CD1c-positive myeloid dendritic cell (primary cell): ENCODE results near the gene CRABP2.

ENCODE experiments used
- DNase-seq: peaks from one replicate; pipeline ENCODE4 v3.0.0-alpha.2; 2016; ENCODE audit errors: extremely low spot score

CRABP2 gene

DNA sequence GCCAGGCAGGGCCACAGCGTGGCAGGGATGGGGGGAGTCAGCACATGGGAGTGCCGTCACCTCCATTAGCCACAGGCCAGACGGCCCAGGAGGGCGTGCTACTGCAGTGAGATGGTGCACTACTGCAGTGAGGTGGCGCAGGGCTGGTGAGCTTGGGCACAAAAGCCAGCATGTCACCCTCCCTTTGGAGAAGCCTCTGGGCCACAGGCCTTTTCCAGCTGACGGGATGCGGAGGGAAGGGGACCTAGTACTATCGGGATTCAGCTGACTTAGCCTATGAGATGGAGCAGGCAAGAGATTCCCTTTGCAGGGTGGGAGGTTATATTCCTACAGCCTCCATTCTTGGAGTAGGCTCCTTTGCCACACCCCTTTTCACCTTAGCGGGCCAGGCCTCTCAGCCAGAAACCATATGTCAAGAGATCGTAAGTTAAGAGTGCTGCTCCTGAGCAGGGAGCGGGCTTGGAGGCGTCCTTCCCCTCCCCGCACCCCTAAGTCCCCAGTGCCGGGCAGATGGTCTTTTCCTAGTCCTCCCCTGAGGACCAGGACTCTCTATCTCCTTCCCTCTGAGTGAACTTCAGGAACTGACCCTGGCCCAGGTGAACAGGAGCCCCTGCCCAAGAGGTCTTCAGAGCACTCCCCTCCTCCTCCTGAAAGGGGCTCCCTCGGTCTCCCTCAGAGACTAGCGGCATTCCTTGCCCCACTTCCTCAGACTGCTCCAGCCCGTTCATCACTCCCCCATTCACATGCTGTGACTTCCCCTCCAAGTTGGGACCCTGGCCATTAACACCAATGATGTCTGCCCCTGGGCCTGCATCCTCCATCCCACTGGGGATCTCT is 36.4 kb downstream of the CRABP2 start:
- no peak for DNase-seq

DNA sequence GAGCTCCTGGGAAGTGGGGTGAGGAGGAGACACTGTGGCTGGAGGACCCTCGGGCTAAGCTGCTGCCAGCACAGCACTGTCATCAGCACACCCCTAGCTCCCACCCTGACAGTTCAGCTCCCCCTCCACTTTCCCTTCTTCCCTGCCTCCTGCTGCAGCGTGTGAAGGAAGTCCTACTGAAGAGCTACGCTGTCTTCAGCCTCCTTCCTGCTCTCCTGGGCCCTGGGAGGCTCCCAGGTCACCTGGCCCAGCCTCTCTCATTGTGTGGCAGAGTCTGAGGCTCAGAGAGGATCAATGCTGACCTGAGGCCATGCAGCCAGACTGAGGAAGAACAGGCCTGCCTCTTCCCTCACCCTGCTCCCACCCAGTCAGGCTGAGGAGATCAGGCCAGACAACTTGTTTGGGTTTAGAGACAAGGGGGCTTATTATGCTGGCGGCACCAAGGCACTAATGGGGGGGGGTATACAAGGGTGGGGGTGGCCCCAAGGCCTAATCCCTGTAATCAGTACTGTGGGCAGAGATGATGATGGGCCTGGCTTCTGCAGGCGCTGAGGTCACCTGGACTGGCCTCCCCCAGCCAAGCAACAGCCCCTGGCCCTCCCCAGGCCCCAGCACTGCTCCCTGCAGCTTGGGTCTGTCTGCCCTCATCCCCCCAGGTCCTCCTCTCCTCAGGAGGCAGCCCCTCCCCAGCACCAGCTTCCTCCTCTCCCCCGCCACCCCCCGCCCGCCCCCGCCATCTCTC is 37.2 kb downstream of the CRABP2 start:
- no peak for DNase-seq

DNA sequence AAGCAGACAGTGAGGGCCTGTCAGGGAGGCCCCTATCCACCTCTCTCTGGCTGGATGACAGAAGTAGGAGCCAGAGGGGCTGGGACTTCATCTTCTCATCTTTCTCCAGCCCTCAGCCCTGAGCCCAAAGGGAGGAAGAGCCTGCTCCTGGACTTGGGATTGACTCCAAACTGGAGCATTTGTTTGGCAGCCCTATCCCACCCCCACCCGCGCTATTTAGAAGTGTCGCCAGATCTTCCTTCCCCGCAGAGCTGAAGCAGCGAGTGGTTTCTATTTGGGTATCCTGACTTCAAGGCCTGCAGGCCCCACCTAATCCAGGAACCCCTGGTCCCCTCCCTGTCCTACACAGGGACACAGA is 37.8 kb downstream of the CRABP2 start:
- DNase-seq: no peak

DNA sequence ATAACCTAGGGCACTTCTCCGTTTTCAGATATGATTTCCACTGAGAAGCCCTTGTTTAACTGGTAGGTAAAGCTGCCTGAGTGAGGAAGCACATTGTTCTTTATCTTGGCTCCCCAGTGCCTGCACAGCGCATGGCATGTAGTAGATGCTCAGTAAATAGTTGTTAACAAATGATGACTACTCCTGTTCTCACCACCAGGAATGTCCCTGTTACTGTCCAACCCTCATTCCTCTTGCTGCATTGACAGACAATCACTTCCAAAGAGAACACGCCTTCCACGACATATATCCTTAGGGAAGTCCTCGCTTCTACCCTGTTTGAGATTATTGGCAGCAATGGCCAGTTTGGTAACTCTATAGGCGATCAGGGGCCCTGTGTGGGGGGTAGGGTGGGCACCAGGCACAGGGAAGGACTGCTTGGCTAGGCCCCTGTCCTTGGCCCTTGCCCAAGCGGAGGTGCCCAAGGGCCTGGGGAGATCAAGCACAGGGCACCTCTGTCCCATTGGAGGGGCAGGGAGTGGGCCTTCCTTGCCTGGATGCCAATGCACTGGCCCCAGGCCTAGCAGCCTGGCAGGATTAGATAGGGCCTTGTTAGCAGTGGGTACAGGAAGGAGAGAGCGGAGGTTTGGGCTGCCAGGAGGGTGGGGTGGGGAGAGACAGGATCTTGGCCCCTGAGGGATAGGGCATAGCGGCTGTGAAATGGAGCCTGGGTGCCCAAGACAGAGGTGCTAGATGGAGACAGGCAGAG is 38.3 kb downstream of the CRABP2 start:
- no peak for DNase-seq

DNA sequence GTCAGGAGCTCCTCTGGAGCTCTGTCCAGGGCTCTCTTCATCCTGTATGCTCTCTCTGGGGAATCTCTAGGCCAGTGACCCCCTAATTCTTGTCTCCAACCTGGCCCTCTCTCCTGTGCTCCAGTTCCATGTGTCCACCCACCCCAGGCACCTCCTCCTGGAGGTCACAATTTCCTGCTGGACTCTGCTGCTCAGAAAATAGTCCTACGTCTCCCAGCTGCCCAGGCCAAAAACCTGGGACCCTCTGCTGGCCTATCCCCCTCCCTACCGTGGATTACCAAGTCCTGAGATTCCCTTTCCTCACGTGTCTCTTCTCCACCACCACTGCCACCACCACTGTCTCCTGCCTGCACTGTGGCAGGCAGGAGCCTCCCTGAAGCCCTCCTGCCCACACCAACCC is 39.8 kb downstream of the CRABP2 start:
- DNase-seq: no peak

DNA sequence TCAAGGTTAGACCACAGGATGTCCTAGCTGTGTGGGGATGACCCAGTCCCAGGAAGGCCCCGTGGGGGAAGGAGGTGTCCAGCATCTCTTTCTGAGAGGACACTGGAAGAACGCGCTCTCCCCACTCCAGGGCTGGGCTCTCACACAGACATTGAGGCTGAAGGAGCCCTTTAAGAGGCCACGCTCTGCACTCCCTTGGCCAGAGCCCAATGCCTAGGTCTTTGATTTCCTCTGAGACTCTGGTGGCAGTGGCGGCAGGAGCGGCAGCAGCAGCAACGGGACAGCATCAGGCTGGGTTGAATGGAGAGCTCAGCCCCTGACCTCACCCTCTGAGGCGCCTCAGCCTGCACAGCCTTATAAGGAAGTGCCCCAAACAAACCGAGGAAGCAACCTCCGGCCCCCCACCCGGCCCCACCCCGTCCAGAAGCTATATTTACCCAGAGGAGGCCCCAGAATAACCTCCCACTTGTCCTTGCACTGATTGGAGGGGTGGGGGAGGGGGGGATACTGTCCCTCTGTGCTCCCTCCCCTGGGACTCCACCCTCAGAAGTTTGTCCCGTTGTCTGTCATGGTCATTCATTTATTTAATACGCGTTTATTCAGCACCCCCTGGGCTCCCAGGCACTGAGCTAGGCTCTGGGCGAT is 40.5 kb downstream of the CRABP2 start:
- peak; percentile 54 for DNase-seq

DNA sequence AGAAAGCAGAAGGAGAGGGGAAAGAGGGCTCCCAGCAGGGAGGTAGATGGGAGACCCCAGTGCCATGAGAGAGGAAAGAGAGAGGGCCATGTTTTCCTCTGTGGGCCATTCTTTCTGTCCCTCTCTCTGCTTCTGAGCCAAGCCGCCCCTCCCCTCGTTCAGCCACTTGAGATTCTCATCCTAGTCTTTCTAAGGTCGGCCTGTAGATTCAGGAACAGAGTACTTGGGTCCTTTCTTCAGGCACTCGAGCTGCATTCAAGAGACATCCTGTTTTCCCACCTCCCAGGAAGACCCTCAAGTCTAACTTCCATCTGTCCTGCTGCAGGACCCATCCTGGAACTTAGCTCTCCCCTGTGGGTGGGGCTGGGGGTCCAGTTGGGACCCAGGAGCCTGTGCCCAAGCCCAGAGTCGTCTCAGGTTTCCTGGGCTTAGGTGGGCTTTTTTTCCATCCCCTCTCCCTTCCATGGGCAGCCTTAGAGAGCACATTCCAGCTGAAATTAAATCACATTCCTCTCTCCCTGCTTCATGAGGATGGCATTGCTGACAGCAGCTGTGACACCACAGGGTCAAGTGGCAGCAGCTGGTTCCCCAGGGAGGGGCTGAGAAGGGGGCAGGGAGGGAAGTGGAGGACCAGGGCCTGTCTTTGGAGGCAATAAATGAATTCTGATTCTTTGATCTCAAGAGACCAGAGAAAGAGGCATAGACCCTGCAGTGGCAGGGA is 41.2 kb downstream of the CRABP2 start:
- DNase-seq: no peak

DNA sequence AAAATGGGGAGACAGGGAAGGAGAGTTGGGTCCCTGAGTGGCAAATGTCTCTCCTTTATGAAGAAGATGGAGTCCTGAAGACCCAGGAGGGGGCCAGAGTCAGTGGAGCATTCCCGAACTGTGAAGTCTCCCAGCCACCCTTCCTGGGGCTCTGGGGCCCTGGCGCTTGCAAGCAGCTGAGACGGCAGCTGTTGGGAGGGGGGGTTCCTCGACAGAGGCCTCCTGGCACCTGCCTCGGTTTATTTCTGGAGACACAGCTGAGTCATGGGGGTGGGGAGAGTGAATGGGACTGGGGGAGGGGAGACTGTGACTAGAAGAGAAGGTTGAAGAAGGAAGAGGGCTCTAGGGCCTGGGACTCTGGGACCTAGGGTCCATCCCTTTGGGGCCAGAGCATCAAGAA is 42.2 kb downstream of the CRABP2 start:
- DNase-seq: no peak

DNA sequence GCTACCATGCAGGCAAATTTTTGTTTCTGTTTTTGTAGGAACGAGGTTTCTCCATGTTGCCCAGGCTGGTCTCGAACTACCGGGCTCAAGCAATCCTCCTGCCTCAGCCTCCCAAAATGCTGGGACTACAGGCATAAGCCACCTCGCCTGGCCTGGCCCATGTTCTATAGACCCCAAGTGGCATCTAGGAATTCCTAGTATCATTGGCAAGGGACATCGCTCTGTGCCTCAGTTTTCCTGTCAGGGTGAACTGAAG is 42.7 kb downstream of the CRABP2 start:
- no peak for DNase-seq

DNA sequence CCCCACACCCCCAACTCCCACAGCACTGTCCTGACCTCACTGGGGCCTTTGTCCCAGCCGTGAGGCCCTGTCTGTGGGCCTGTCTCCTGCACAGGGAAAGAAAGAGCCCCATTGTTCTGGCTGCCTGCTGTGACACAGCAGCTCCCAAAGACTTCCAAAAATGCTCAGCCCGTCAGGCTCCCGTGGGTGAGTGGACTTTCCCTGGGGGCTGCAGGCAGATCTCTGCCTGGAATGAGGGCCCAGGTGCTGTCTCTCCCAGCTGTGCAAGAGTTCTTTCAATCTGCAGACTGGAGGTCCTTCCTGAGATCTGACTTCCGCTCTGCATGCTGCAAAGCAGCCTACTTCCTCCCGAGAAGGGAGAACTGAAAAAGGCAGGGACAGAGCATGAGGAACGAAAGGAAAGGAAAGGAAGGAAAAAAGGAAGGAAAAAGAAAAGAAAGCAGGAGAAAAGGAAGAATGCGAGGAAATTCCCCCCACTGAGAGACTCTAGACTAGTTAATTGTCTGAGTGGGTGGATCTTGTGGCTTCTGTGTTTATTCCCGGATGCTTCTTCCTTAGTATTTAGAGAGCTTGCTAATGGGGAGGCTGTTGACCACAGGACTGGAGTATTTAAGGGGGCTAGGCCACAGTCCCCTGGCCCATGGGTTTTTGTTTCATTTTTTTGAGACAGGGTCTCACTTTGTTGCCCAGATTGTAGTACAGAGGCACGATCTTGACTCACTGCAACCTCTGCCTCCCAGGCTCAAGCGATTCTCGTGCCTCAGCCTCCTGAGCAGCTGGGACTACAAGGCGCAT is 43.2 kb downstream of the CRABP2 start:
- peak; percentile 69 for DNase-seq

DNA sequence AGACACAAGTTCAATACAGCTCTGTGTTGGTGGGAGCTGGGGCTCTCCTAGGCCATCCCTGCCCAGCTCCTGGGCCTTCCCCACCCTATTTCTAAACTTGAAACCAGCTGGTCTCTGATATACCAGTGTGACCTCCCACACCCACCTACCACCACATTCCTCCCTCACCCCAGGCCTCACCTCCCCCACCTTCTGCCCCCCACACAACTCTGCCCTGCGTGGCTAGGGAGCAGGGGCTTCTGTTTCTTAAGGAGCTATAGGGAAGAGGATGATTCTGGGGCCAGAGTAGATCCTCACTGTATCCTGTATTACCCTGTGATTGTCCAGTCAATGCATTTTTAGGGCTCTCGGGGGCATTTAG is 44.7 kb downstream of the CRABP2 start:
- no peak for DNase-seq

DNA sequence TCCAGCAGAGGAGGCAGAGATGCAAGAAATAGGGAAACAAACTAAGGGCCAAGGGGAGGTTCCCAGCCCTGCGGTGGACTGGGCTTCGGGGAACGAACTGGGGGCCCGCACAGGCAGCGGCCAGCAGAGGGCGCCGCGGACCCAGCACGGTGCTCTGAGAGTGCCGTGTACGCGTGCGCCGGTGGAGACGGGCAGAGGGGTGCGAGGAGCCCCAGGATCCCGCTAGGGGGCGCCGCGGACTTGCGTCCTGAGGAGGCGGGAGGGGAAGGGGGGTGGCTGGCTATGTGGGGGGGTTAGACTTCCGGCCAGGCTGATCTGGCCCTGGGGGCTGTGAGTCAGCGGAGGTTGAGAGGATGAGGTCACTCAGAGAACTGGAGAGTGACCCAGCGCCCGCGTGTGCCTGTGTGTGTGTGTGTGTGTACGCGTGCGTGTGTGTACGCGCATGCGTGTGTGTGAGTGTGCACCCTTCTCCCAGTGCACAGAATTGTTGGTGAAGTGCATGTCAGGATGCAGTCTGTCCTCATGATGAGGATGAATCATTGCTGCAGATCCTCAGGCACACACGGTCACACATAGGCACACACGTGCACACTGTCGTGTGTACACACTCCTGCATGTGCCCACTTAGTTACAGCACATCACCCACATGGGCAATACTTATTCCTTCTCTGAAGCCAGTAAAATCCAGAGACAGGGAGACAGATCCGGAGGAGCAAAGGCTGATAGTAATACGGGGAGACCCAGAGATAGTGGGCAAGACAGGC is 45.2 kb downstream of the CRABP2 start:
- peak; percentile 99 for DNase-seq

DNA sequence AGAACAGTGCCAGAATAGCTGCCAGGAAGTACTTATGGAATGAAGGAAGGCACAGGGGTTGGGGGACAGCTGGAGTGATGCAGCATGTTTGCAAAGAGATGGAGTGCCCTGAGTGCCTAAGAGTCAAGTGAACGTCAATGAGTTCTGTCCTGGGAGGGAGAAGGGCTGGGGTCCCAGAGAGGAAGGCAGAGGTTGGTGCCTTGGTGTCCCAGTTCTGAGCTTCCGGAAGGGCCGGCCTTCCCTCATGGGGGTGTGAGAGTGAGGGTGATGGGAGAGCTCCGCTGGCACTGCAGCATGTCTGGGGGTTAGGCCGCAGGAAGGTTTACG is 45.8 kb downstream of the CRABP2 start:
- DNase-seq: no peak

DNA sequence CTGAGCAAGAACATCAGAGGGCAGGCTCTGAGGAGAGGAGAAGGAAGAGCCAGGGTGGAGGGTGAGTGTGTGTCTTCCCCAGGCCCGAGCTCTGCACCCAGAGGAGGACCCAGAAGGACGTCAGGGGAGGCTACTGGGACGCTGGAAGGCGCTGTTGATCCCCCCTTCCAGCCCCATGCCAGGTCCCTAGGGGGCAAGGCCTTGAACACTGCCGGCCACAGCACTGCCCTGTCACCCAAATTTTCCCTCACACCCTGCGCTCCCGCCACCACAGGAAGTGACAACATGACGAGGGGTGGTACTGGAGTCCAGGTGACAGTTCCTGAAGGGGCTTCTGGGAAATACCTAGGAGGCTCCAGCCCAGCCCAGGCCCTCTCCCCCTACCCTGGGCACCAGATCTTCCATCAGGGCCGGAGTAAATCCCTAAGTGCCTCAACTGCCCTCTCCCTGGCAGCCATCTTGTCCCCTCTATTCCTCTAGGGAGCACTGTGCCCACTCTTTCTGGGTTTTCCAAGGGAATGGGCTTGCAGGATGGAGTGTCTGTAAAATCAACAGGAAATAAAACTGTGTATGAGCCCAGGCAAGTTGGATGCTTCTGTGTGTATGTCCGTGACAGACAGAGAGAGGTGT is 46.3 kb downstream of the CRABP2 start:
- no peak for DNase-seq

DNA sequence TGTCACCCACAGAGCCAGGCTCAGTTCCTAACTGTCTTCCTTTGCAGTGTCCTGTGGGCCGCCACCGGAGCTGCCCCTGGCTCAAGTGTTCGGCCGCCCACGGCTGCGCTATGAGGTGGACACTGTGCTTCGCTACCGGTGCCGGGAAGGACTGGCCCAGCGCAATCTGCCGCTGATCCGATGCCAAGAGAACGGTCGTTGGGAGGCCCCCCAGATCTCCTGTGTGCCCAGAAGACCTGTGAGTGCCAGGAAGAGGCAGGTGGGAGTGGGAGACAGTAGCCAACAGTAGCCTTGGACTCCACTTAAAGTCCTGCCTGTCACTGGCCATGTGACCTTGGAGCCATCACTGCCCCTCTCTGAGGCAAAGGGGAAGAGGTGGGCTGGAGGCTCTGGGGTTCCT is 46.9 kb downstream of the CRABP2 start:
- DNase-seq: peak; percentile 24

DNA sequence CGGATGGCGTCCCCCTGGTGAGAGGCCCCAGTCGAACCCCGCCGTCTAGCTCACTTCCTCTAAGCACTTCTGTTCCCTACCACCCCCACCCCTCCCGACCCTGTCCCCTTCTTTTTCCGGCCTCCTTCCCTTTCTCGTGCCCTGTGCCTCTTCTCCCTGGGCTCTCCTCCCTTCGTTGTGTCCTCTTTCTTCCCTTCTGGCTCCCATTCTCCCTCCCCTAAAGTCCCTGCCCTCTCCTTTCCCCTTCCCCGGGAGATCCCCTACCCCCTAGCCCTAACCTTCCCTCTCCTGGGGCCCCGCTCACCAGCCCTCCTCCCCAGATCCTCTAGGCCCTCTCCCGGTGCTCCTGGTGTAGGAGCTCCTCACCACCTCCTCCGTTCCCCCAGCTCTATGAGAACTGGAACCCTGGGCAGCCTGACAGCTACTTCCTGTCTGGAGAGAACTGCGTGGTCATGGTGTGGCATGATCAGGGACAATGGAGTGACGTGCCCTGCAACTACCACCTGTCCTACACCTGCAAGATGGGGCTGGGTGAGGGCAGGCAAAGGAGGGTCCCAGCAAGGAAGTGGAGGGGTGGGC is 47.6 kb downstream of the CRABP2 start:
- peak; percentile 24 for DNase-seq

DNA sequence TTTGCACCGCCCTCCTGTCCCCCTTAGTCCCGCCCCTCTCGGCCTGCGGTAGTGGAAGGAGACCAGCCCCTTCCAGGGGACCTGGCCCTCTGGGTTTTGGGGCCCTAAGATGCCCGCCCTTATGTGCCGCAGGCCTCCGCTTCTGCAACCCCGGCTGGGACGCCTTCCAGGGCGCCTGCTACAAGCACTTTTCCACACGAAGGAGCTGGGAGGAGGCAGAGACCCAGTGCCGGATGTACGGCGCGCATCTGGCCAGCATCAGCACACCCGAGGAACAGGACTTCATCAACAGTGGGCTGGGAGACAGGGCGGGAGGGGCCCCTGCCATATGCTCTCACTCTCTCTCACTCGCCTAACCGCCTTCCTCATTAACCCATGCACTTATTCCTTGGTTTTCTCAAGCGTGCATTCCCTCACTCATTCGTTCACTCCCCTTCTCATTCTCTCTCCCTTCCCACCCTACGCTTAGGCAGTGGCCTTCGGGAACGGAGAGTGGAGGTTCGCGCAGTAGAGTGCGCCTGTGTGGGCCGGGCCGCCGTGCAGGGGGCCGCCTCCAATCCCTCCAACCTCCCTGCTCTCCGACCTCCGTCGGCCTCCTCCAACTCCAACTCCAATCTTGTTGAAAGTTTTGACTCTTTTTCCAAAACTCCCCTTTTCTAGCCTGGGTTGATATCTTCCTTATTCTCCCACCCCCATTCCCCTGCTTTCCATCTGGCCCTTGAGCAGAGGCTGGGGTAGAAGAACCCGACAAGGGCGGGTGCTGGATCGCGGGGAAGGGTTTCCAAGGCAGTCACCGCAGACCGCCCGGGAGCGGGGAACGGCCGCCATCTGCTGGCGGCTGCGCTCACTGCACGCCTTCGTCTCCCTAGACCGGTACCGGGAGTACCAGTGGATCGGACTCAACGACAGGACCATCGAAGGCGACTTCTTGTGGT is 48.3 kb downstream of the CRABP2 start:
- DNase-seq: peak; percentile 74

DNA sequence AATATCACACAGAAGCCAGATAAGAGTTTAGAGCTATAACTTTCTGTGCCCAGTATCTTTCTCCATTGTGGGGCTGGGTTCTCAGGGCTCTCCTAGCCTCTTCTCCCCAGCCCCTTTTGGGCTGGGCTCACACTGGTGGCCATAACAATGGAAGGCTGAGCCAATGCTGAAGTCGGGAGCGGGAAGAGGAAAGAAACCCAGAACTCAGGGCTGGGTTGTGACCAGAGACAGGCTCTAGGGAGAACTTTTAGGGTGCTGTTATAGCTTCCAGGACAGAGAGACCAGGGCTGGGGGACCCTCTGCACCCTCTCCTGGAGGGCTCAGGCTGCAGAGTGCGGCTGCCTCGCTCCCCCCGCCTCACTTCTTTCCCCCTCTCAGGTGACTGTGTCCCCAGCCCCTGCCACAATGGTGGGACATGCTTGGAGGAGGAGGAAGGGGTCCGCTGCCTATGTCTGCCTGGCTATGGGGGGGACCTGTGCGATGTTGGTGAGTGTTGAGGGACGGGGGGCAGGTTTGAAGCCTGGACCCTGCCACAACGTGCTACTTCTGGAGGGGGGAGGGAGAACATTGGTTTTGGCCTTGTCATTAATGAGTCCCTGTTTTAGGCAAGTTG is 49.4 kb downstream of the CRABP2 start:
- DNase-seq: no peak
